Measurements from ENCODE around the gene GPATCH2L.

Gene GPATCH2L

DNA sequence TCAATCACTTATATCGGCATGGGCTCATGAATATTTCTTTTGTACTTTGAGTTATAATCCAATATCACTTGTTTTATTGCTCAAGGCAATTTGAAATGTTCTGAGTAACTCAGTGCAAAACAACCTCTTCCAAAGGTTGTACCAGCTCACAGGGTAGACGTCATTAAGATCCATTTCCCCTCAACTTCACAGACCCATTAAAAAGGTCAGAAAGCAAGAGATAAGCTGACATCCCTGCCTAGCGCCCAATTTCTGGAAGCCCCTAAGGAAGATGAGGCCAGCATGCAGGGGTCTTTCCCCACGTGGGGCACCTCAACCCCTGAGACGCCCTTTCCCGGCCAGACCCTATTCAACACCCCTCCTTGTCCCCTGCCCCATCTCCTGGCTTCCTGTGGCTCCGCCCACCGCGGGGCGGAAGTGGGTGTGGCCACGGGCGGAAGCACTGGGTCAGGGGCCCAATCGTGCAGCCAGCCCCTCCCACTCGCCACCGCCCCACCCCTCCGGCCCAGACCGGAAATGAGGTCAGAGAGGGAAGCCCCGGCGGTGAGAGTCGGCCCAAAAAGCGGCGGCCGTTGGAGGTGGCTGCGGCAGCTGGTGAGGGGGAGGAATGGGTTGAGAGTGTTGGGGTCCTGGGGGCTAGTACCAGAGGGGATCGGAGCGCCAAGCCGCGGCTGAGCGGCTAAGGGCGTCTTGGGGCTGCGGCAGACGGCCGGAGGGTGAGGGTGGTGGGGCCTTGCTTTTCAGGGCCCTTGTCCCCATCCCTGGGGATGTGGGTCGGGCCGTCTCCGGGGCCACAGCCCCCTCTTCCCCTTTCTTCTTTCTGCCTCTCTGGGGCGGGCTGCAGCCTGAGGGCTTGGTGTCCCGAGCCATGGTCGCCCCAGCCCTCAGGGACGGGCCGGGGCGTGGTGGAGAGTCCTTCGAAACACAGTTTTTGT lies at the start of gene GPATCH2L:
Gene GPATCH2L, plus strand, starts transcription at position 525 of the 935 bp plus-strand sequence. CDS start 2,442 bp downstream, outside the sequence.
- peak; percentile 27 for DNase-seq (ENCODE audit: low read depth, low spot score)
- peak within 1 kb of the TSS; percentile 85 for H3K27ac ChIP-seq

DNA sequence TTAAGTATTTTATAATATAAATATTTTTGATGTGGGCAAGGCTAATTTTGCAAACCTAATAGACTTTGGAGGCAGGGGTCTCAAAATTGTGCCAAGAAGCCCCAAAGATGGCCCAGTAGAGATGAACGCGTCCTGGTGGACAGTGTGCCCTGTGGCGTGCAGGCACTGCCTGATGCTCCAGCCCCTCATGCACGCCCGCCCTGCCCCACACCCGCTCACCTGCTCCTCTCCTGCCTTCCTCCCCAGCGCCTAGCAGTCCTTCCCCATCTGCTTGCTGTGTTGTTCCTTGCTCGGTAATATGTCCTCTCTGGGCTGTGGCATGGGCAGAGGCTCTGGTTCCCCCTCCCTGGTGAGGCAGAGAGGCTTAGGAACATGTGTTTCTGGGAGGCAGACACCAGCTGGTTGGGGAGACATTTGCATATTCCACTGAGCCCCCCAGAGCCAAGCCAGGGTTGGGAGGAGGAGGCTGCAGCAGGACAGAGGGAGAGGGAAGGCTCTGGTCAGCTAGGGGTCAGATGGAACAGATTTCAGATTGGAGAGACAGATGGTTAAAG lies 46.8 kb upstream of the GPATCH2L start:
- H3K27ac ChIP-seq: no peak overlapping the region
- no peak for DNase-seq (ENCODE audit: low read depth, low spot score)

DNA sequence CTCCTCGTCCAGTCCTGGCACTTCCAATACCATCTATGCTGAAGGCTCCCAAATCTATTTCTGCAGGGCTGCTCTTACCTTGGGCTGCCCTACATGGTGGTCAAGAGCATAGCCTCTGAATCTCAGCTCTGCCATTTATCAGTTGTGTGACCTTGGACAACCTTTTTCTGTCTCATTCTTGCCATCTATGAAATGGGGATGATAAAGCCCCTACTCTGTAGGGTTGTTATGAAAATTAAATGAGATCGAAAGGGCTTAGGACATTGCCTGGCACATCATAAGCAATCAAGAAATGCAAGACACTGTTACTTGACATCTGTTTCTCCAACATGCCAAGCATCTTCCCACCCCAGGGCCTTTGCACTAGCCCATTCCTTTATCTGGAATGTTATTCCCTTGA lies 45.5 kb upstream of the GPATCH2L start:
- DNase-seq (ENCODE audit: low read depth, low spot score): no peak
- no peak overlapping the region for H3K27ac ChIP-seq

DNA sequence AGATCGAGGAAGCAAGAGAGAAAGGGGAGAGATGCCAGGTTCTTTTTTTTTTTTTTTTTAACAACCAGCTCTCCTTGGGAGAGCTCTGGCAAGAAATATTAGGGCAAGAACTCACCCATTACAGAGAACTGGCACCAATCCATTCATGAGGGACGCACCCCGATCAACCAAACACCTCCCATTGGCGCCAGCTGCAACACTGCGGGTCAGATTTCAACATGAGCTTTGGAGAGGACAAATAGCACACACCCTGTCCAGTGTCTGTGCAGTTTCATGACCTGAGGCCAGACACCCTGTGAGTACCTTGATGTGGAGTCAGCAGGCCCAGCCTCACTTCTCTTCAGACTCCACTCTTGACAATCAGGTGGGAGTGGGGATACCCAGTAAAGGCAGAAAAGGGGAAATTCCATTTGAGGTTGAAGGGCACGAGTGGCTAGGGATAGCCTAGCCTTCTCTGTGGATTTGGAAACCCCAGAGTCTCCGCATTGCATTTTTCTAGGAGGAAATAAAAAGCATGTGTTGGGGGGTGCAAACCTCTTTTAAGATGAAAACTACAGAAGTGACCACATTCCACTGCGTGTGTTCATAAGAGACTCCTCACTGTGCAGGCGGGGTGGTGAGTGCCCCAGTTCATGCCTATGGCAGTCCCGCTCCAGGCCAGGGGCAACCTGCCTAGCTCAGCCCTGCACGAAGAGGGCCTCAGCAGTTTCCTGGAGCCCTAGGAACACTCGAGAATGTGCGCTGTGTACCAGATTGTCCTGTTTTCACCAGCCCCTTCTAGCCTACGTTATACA lies 42.4 kb upstream of the GPATCH2L start:
- no peak overlapping the region for H3K27ac ChIP-seq

DNA sequence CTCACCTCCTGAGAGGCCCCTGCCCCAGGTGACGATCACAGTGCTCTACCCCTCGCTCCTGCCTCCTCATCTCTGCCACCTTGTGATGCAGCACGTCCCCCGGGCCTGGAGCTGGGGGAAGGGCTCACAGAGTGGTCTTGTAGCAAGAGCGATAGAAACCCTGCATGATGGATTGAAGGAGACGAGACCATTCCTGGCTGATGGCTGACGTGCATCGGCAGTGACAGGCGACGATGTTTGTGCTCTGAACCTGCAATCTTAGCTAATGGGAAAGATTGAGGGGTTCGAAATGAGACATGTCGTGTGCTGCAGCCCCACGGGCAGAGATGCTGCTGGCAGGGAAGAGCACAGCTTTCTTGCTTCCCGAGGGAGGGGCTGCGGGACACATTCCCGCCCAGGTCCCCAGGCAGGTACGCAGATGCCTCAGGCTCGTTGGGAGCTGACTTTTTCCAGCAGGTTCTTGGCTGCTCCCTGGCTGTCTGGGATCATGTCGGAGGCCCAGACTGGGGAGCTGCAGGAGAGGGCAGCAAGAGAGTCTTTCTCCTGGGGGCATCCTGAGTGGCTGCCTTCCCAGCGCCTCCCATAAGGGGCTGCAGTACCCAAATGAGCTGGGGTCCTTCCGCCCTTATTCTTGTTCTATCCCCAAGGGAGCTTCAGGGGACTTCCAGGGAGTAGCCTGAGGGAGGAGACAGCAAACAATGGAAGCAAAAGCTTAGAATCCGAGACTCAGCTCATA lies 38.7 kb upstream of the GPATCH2L start:
- no peak for DNase-seq (ENCODE audit: low read depth, low spot score)
- H3K27ac ChIP-seq: no peak overlapping the region

More for the DNA sequence above, 42.4 kb upstream of the GPATCH2L start:
- peak; percentile 5 for DNase-seq (ENCODE audit: low read depth, low spot score)

DNA sequence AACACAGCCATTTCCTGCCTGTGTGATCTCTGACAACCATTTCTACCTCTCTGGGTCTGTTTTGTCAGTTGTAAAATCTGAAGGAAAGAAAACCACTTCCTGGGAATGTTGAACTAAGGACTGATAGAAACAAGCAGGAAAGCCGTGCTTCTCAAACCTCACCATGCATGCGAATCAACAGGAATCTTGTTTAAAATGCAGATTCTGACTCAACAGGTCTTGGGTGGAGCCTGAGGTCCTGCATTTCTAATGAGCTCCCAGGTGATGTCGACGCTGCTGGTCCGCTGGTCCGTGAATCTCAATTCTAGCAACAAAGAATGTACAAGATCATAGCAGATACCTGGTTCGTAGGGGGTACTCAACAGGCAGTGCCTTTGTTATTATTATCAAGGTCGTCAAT lies 38.0 kb upstream of the GPATCH2L start:
- H3K27ac ChIP-seq: no peak overlapping the region
- no peak for DNase-seq (ENCODE audit: low read depth, low spot score)

DNA sequence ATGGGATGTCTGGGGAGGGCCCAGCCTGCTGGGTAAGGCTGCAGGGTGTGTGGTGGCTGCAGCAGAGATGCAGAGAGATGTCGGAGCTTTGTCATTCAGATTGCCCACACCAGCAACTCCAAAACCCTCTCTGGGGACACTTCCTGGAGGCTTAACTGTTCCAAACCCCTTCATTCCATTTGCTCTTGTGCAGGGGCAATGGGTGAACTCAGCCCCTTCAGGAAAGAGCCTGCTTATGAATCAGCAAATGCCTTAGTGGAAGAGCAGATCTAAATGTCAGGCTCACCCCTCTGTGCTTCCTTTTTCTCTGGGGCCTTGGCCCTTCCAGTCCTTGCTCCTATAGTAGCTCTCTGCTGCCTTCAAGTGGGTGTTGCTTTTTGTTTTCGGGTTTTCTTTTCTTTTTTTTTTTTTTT lies 36.7 kb upstream of the GPATCH2L start:
- no peak for DNase-seq (ENCODE audit: low read depth, low spot score)
- no peak overlapping the region for H3K27ac ChIP-seq

DNA sequence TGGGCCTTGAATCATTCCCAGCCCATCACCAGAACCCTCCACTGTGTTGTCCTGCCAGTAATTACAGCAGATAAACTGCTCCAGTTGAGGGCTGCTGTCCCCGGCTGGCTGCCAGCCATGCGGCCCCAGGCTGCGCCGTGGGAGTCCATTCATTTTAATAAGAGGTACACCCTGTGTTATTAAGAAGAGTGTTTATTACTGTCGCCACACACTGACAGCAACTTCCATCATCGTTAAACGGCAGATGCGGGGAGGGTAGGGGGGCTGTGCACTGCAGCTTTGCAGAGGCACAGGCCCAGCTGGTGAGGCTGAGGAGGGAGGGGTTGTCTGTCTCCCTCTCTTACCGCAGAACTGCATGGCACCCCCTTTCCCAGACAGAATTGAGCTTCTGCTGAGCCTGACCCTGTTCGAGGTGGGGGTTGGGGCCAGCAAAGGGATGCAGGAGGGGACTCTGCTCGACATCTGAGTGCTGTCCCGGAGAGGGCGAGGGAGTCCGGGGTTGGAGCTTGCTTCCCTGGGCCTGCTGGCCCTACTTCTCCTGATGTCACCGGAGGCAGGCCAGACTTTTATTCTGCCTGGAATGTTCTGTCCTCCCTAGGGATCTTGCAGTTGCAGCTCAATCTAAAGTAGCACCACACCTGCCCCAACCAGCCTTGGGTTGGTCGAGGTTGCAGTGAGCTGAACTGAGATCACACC lies 33.8 kb upstream of the GPATCH2L start:
- no peak overlapping the region for H3K27ac ChIP-seq
- DNase-seq (ENCODE audit: low read depth, low spot score): no peak

DNA sequence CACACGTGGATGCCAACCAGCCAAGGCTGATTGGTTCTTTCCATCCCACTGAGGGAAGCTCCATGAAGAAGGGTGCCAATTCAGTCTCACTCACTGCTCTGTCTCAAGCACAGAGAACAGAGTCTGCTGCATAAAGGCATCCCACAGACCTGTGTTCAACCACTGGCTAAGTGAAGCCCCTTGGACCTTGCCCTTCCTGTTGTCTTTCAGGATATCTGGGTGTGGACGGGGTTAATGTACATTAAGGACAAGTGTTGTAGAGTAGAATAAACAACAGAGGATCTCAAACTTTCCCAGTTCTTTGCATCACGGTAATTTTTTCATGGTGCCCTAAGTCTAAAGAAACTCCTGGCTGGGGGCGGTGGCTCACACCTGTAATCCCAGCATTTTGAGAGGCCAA lies 33.1 kb upstream of the GPATCH2L start:
- no peak for DNase-seq (ENCODE audit: low read depth, low spot score)

DNA sequence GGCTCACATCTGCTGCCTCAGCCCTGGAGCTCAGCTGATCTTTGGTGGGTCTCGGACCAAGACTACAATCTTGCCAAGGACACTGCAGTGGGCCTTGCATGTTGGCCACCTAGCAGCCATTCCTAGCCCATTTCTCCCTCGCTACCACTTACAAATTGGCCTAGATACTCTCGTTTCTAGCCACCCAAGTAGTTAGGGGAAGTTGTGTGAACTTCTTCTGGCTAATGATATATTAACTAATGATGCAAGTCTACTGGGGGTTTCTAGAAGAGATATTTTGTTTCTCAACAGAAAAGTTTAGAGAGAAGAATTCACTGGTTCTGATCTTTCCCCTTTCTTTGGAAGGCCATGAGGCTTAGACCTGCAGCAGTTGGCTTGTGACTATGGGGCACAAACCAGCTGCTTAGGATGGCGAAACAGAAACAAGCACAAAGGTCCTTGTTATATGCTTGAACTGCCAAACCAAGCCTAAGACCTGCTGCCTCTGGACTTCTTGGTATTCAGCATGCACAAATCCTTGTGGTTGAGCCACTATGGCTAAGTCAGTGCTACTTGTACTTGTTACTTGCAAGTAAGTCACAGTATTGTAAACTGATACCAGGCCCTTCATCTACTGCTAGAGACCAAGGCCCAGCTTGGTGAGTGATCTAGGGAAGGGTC lies 30.5 kb upstream of the GPATCH2L start:
- no peak for DNase-seq (ENCODE audit: low read depth, low spot score)
- no peak overlapping the region for H3K27ac ChIP-seq

More for the DNA sequence above, 33.1 kb upstream of the GPATCH2L start:
- no peak overlapping the region for H3K27ac ChIP-seq

DNA sequence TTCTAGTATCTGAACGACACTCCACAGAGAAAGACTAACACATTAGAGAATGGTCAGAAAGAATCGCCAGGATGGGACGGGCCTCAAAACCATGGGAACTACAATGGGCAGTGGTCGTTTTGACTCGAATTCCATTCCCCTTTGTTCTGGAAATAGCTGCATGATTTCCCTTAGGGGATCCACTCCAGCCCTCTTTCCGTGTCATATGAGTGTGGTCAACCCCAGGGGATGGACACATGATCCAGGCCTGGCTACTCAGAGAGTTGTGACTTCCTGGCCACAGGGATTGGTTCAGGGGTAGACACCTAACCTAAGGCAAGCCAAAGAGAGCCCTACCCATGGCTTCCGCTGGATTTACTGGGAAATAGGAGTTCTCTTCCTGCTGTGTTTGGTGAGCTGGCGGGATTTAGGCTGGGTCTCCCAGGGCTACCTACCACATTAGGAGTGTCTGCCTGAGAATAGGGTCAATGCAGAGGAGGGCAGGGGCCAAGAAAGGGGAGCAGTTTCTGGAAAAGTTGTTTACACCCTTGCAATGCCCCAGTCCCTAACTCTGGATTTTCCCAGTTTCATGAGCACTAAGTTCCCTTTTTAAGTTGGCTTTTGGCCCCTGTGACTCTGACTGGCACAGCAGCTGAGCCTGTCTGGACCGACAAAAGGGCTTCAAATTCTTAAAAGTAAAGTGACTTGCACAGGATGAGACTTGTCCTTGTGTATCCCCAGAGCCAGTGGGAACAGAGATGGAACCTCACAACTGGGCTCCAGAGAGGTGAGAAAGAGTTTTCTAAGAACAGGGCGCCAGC lies 28.1 kb upstream of the GPATCH2L start:
- DNase-seq (ENCODE audit: low read depth, low spot score): no peak
- no peak overlapping the region for H3K27ac ChIP-seq

DNA sequence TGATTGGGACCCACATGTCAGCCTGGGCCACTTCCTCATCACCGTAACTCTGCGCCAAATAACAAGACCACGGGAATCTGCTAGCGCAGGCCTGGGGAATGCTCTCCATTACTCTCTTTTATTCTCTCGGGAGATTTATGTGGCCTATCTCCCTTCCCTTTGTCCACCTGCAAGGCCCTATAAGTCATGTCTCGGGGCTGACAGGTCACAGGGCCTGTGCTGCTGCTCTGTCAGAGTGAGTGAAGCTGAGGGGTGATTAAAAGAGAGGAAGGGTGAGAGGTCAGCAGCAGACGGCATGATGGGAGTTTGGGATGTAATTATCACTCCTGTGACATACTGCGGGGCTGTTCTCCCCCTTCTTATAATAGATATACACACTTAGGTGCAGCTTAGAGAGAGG lies 26.2 kb upstream of the GPATCH2L start:
- DNase-seq (ENCODE audit: low read depth, low spot score): no peak
- no peak overlapping the region for H3K27ac ChIP-seq

DNA sequence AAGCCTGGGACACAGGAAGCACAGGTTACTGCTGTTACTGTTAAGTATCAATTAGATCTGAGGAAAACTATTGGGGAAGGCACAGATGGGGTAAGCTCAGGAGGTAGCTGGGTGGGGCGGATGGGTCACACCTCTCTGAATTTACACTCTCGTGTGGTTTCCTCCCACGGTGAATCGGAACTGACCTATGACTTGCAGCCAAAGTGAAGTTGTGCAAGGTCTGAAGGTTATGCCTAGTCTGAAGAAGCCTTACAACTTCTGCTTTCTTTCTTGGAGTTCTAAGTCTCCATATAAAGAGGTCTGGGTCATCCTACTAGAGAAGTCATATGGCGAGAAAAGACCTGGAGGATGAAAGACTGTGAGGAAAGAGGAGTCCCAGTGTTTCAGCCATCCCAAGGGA lies 25.6 kb upstream of the GPATCH2L start:
- H3K27ac ChIP-seq: no peak overlapping the region
- DNase-seq (ENCODE audit: low read depth, low spot score): no peak

DNA sequence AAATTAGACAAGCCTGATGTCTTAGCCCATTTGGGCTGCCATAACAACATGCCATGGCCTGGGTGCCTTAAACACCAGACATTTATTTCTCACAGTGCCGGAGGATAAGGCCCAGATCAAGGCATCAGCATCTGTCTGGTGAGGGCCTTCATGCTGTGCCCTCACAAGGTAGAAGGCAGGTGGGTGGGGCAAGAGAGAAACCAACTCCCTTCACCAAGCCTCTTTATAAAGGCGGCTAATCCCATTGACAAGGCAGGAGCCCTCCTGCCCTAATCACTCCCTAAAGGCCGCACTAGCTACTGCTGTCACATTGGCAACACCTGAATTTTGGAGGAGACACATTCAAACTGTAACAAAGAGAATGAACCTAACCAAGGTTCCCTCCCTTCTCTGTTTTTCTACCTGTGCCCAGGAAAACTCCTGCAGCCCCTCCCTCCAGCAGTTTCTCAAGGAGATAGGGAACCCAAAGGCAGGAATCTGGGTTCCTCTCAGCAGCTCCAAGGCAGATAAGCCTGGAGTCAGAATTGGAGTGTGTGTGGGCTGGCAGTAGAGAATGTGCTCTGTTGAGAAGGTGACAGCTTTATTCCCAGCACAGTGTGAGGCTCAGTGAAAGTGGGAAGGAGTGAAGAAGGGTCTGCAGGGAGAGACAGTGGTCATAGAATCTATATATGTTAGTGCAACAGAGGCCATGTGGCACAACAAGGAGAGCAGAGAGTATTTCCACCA lies 21.7 kb upstream of the GPATCH2L start:
- no peak for DNase-seq (ENCODE audit: low read depth, low spot score)

DNA sequence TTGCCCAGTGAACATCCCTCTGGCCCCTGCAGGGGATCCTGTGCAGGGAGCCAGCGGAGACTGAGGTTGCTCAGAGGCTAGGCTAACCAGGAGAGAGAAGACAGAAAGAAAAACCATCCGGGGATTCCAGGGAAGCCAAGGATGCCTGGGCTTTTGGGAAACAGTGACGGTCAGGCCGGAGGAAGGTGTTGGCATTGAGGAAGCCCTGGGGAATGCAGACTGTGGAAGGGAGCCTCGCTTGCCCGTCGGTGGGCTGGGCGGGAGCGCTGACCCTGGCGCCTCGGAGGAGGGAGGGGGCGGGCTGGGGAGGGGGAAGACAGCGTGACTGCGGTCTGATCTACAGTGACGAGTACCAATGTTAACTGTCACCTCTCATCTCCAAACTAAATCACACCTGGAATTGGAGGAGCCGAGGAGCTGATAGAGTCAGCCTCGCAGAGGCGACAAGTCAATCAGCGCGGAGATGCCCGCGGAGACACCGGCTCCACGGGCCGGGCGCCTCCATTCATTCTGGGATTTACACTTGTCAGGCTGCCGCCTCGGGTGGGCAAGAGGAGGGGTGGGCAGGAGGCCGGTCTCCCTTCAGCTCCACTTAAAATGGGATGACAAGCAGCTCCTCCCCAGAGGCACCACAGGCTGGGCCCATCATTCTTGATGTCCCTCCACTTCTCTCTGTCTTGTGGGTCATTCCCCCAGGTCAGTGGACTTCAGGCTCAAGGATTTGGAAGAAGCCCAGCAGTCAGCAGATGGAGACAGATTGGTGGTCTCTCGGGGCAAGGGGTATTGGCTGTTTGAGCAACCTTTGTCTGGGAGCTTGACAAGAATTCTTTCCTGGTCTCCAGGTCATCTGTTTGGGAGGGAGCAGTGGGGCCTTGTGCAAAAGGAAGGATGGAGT lies 20.4 kb upstream of the GPATCH2L start:
- no peak for DNase-seq (ENCODE audit: low read depth, low spot score)
- no peak overlapping the region for H3K27ac ChIP-seq

More for the DNA sequence above, 21.7 kb upstream of the GPATCH2L start:
- no peak overlapping the region for H3K27ac ChIP-seq

DNA sequence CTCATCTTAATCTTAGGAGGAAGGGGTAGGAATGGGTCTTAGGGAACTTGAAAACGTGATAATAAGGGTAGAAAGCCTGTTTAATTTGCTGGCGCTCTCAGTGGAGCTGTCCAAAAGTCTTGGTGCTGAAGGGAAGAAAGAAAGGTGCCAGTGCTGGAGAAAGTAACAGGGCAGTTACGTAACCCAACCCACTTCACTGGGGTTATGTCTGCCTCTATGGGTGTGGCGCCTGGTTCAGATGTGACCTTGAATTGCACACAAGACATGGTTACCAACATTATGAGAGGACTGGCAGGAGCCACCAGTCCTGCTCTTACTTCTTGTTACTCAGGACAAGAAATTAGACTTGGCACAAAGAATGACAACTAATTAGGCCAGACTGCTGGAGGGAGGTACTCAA lies 18.6 kb upstream of the GPATCH2L start:
- no peak for DNase-seq (ENCODE audit: low read depth, low spot score)
- no peak overlapping the region for H3K27ac ChIP-seq

DNA sequence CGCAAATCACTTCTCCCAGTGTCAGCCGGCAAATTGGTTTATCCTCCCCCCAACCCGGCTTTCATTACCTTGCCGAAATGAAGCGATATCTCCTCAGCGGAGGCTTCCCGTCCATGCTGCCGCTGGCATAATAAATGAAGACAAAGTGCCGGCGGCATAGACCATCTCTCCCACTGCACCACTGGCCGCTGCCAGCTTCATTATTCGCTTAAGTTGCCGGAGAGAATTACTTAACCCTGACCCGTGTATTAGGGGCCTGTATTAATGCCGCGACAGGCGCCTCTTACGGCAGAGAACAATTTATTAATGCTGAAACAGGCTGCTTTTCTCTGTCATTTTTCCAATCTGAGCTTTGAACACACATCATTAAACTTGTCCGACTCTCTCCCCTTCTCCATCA lies 17.5 kb upstream of the GPATCH2L start:
- DNase-seq (ENCODE audit: low read depth, low spot score): no peak
- H3K27ac ChIP-seq: no peak overlapping the region
